AG09309 (cell line): ENCODE results near the gene ZNF324.
A peak's percentile ranks its signal among the peaks of the same experiment; 100 is the strongest.

Experiments
- DNase-seq: peaks from one replicate; pipeline ENCODE4 v3.0.0-alpha.2; 2010; ENCODE audit warnings: low read depth
- H3K4me3 ChIP-seq: 2 replicates; pipeline ENCODE4 v1.5.1; 2011; ENCODE audit warnings: mild to moderate bottlenecking, low read depth, low read length, moderate library complexity; ENCODE audit not compliant: control insufficient read depth
- CTCF ChIP-seq: IDR thresholded peaks from 2 replicates; pipeline ENCODE4 v1.5.1; 2011; ENCODE audit warnings: mild to moderate bottlenecking, low read depth, low read length, inconsistent platforms; ENCODE audit not compliant: insufficient read depth, control insufficient read depth; ENCODE audit errors: missing control alignments

ZNF324 gene

GRCh38 chr19:58450856-58451357 is 16.0 kb upstream of the ZNF324 start:
- H3K4me3 ChIP-seq = peak overlapping the region; percentile 55
- no peak for DNase-seq
- TF ChIP-seq CTCF = no peak

GRCh38 chr19:58451358-58452101 is 15.3 kb upstream of the ZNF324 start, which contains the start of gene ZNF324B:
Gene ZNF324B, plus strand, starts transcription at chr19:58451622. Its CDS starts 2,080 bp downstream, at chr19:58453702.
- H3K4me3 ChIP-seq = peak within 1 kb of the TSS; percentile 55
- no peak for TF ChIP-seq CTCF
- peak; percentile 58 for DNase-seq

GRCh38 chr19:58453743-58454142 is 13.1 kb upstream of the ZNF324 start:
- DNase-seq = no peak
- TF ChIP-seq CTCF = no peak
- no peak overlapping the region for H3K4me3 ChIP-seq

GRCh38 chr19:58455306-58455705 is 11.6 kb upstream of the ZNF324 start:
- TF ChIP-seq CTCF = no peak
- no peak for DNase-seq
- no peak overlapping the region for H3K4me3 ChIP-seq

- DNase-seq = no peak
- no peak overlapping the region for H3K4me3 ChIP-seq
- TF ChIP-seq CTCF = no peak
Observed at GRCh38 chr19:58456111-58456510, 10.8 kb upstream of the ZNF324 start.

GRCh38 chr19:58460039-58460438 is 6.8 kb upstream of the ZNF324 start:
- no peak for TF ChIP-seq CTCF
- no peak for DNase-seq
- no peak overlapping the region for H3K4me3 ChIP-seq
